ENCODE data around the gene PNPLA2. TPM values are rescaled to one million over a fixed set of nuclear protein-coding genes. Genes with fewer than 3 reads are reported as not detected.

The PNPLA2 gene
- total and polyA plus RNA-seq, 2 of the 8 experiments (the other 6 are each of a cell fraction or from before 2014, with no cell fraction given), result 30.9 to 62.1 TPM

DNA sequence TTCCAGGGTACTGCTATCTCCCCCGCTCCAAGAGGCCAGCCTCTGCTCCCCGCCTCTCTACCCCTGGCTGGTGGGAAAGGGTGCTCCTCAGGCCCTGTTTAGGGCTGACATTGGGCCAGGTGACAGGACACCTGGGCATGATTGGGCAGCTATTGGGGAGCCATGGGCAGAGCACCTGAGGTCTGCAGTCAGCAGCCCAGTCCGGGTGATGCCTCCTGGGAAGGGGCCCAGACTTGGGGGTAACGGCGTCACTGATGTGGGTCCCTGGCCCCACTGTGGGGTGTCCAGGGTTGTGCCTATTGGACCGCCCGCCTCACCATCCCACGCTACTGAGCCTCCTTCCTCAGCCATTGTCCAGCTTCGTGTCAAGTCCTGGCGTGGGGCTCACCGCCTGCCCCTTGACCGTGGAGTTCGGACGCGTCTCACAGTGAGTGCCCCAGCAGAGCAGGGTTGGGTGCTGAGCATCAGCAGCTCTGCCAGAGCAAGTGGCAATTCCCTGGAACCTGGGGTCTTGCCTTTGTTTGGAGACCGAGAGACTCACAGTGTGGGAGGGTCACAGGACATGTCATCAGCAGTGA, 38.7 kb upstream of the PNPLA2 start (continued):
- TF ChIP-seq CREB1 (IDR thresholded peaks at IDR 0.05) (no peak), TAF1 (IDR thresholded peaks at IDR 0.05; ENCODE audit: low read depth, low read length) (no peak)
- TF ChIP-seq, protein P1, sequence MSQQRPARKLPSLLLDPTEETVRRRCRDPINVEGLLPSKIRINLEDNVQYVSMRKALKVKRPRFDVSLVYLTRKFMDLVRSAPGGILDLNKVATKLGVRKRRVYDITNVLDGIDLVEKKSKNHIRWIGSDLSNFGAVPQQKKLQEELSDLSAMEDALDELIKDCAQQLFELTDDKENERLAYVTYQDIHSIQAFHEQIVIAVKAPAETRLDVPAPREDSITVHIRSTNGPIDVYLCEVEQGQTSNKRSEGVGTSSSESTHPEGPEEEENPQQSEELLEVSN (IDR thresholded peaks at IDR 0.05), result no peak

Measured in H1 (cell line).